Stimulated activated naive CD8-positive, alpha-beta T cell treated with anti-CD3 and anti-CD28 coated beads, Interleukin-15, amount 100 ng/mL, for 72 hours (primary cell): ENCODE data around the gene GRIA3.
A peak's percentile ranks its signal among the peaks of the same experiment; 100 is the strongest.

ENCODE experiments used
- ATAC-seq: fragments of 150-1000 bp; cut with Tn5 transposase; 2 replicates; pipeline ENCODE4 v1.10.0; 2021; ENCODE audit warnings: mild to moderate bottlenecking, moderate library complexity
- DNase-seq, 2 donors: peaks; one replicate each; pipeline ENCODE4 v3.0.0; 2021 to 2022
- H3K27ac Mint-ChIP-seq, 2 donors: one replicate each; pipeline ENCODE4 v1.8.0; 2022; ENCODE audit warnings: mild to moderate bottlenecking in 2 of 2, mixed read lengths in 2 of 2, moderate library complexity in 2 of 2
- H3K27me3 Mint-ChIP-seq: one replicate; pipeline ENCODE4 v1.8.0; 2022; ENCODE audit warnings: mixed read lengths
- H3K4me1 Mint-ChIP-seq: one replicate; pipeline ENCODE4 v1.8.0; 2022; ENCODE audit warnings: mild to moderate bottlenecking, mixed read lengths
- H3K4me3 Mint-ChIP-seq, 2 donors: one replicate each; pipeline ENCODE4 v1.8.0; 2022; ENCODE audit warnings: mild to moderate bottlenecking in 2 of 2, mixed read lengths in 2 of 2, moderate library complexity in 1 of 2
- H3K9me3 Mint-ChIP-seq, 2 donors: one replicate each; pipeline ENCODE4 v1.8.0; 2022; ENCODE audit warnings: mixed read lengths in 2 of 2

Gene GRIA3

GRCh38 chrX:123184866-123185276, 793 bp downstream of the GRIA3 start:
- H3K27me3 Mint-ChIP-seq = peaks cover 54% of the 10 kb centered on the region
- H3K9me3 Mint-ChIP-seq = no peaks in the 10 kb centered on the region
- no peak overlapping the region for H3K27ac Mint-ChIP-seq
- peak; percentile 20 for ATAC-seq
- peaks cover 9% of the 10 kb centered on the region for H3K4me1 Mint-ChIP-seq
- peak overlapping the region in 1 of 2 donors; percentile 13 for H3K4me3 Mint-ChIP-seq
- no peak for DNase-seq

- H3K9me3 Mint-ChIP-seq = no peaks in the 10 kb centered on the region
- no peak overlapping the region for H3K27ac Mint-ChIP-seq
- no peak for ATAC-seq
- peaks cover 9% of the 10 kb centered on the region for H3K4me1 Mint-ChIP-seq
- peaks cover 54% of the 10 kb centered on the region for H3K27me3 Mint-ChIP-seq
- H3K4me3 Mint-ChIP-seq = no peak overlapping the region
- DNase-seq = no peak
Observed at GRCh38 chrX:123185721-123186120, 1.6 kb downstream of the GRIA3 start.

- no peaks in the 10 kb centered on the region for H3K9me3 Mint-ChIP-seq
- H3K27me3 Mint-ChIP-seq = peaks cover 51% of the 10 kb centered on the region
- no peak overlapping the region for H3K27ac Mint-ChIP-seq
- no peak for DNase-seq
- no peak for ATAC-seq
- H3K4me1 Mint-ChIP-seq = peaks cover 9% of the 10 kb centered on the region
- no peak overlapping the region for H3K4me3 Mint-ChIP-seq
Observed at GRCh38 chrX:123186801-123187200, 2.7 kb downstream of the GRIA3 start.

GRCh38 chrX:123188081-123188480, 4.0 kb downstream of the GRIA3 start:
- ATAC-seq (no peak), DNase-seq (no peak)
- H3K27me3 Mint-ChIP-seq = peaks cover 38% of the 10 kb centered on the region
- no peak overlapping the region for H3K4me3 Mint-ChIP-seq
- H3K4me1 Mint-ChIP-seq = peaks cover 9% of the 10 kb centered on the region
- no peaks in the 10 kb centered on the region for H3K9me3 Mint-ChIP-seq
- no peak overlapping the region for H3K27ac Mint-ChIP-seq

- DNase-seq (no peak), ATAC-seq (no peak)
- Mint-ChIP-seq H3K4me1 (peaks cover 1% of the 10 kb centered on the region), H3K27me3 (peaks cover 25% of the 10 kb centered on the region), H3K4me3 (no peak overlapping the region), H3K9me3 (no peaks in the 10 kb centered on the region), H3K27ac (no peak overlapping the region)
Observed at GRCh38 chrX:123189338-123189737, 5.3 kb downstream of the GRIA3 start.

GRCh38 chrX:123190096-123190495, 6.0 kb downstream of the GRIA3 start:
- no peaks in the 10 kb centered on the region for H3K9me3 Mint-ChIP-seq
- peaks cover 18% of the 10 kb centered on the region for H3K27me3 Mint-ChIP-seq
- no peak for ATAC-seq
- DNase-seq = no peak
- no peaks in the 10 kb centered on the region for H3K4me1 Mint-ChIP-seq
- no peak overlapping the region for H3K27ac Mint-ChIP-seq
- H3K4me3 Mint-ChIP-seq = no peak overlapping the region

GRCh38 chrX:123193101-123193500, 9.0 kb downstream of the GRIA3 start:
- Mint-ChIP-seq H3K9me3 (no peaks in the 10 kb centered on the region), H3K27ac (no peak overlapping the region), H3K27me3 (no peaks in the 10 kb centered on the region), H3K4me1 (no peaks in the 10 kb centered on the region), H3K4me3 (no peak overlapping the region)
- no peak for ATAC-seq
- DNase-seq = no peak

GRCh38 chrX:123199338-123199737, 15.3 kb downstream of the GRIA3 start:
- H3K9me3 Mint-ChIP-seq = no peaks in the 10 kb centered on the region
- no peak overlapping the region for H3K27ac Mint-ChIP-seq
- H3K4me3 Mint-ChIP-seq = no peak overlapping the region
- no peaks in the 10 kb centered on the region for H3K27me3 Mint-ChIP-seq
- DNase-seq = no peak
- no peaks in the 10 kb centered on the region for H3K4me1 Mint-ChIP-seq
- ATAC-seq = no peak

- no peaks in the 10 kb centered on the region for H3K4me1 Mint-ChIP-seq
- no peak overlapping the region for H3K4me3 Mint-ChIP-seq
- no peaks in the 10 kb centered on the region for H3K9me3 Mint-ChIP-seq
- no peaks in the 10 kb centered on the region for H3K27me3 Mint-ChIP-seq
- no peak for DNase-seq
- no peak for ATAC-seq
- H3K27ac Mint-ChIP-seq = no peak overlapping the region
Observed at GRCh38 chrX:123201720-123202119, 17.6 kb downstream of the GRIA3 start.

GRCh38 chrX:123202523-123202922, 18.4 kb downstream of the GRIA3 start:
- no peaks in the 10 kb centered on the region for H3K9me3 Mint-ChIP-seq
- H3K27me3 Mint-ChIP-seq = no peaks in the 10 kb centered on the region
- H3K4me3 Mint-ChIP-seq = no peak overlapping the region
- no peaks in the 10 kb centered on the region for H3K4me1 Mint-ChIP-seq
- DNase-seq (no peak), ATAC-seq (no peak)
- no peak overlapping the region for H3K27ac Mint-ChIP-seq

GRCh38 chrX:123203772-123204171, 19.7 kb downstream of the GRIA3 start:
- ATAC-seq = no peak

GRCh38 chrX:123206176-123206575, 22.1 kb downstream of the GRIA3 start:
- no peak overlapping the region for H3K27ac Mint-ChIP-seq
- H3K27me3 Mint-ChIP-seq = no peaks in the 10 kb centered on the region
- DNase-seq (no peak), ATAC-seq (no peak)
- no peaks in the 10 kb centered on the region for H3K9me3 Mint-ChIP-seq
- H3K4me1 Mint-ChIP-seq = no peaks in the 10 kb centered on the region
- H3K4me3 Mint-ChIP-seq = no peak overlapping the region

More at GRCh38 chrX:123203772-123204171, 19.7 kb downstream of the GRIA3 start:
- H3K4me1 Mint-ChIP-seq = no peaks in the 10 kb centered on the region
- no peak for DNase-seq
- no peak overlapping the region for H3K4me3 Mint-ChIP-seq
- no peak overlapping the region for H3K27ac Mint-ChIP-seq
- no peaks in the 10 kb centered on the region for H3K9me3 Mint-ChIP-seq
- no peaks in the 10 kb centered on the region for H3K27me3 Mint-ChIP-seq

GRCh38 chrX:123210252-123210651, 26.2 kb downstream of the GRIA3 start:
- no peaks in the 10 kb centered on the region for H3K9me3 Mint-ChIP-seq
- ATAC-seq (no peak), DNase-seq (no peak)
- no peak overlapping the region for H3K4me3 Mint-ChIP-seq
- H3K4me1 Mint-ChIP-seq = no peaks in the 10 kb centered on the region
- no peak overlapping the region for H3K27ac Mint-ChIP-seq
- no peaks in the 10 kb centered on the region for H3K27me3 Mint-ChIP-seq

- no peak for ATAC-seq
- H3K9me3 Mint-ChIP-seq = no peaks in the 10 kb centered on the region
- no peaks in the 10 kb centered on the region for H3K27me3 Mint-ChIP-seq
- no peak overlapping the region for H3K27ac Mint-ChIP-seq
- no peaks in the 10 kb centered on the region for H3K4me1 Mint-ChIP-seq
- DNase-seq = no peak
- no peak overlapping the region for H3K4me3 Mint-ChIP-seq
Observed at GRCh38 chrX:123215397-123216089, 31.5 kb downstream of the GRIA3 start.

- H3K4me1 Mint-ChIP-seq = no peaks in the 10 kb centered on the region
- H3K4me3 Mint-ChIP-seq = no peak overlapping the region
- DNase-seq (no peak), ATAC-seq (no peak)
- no peaks in the 10 kb centered on the region for H3K9me3 Mint-ChIP-seq
- no peak overlapping the region for H3K27ac Mint-ChIP-seq
- H3K27me3 Mint-ChIP-seq = no peaks in the 10 kb centered on the region
Observed at GRCh38 chrX:123217077-123217476, 33.0 kb downstream of the GRIA3 start.

- H3K4me1 Mint-ChIP-seq = no peaks in the 10 kb centered on the region
- H3K9me3 Mint-ChIP-seq = no peaks in the 10 kb centered on the region
- H3K27me3 Mint-ChIP-seq = no peaks in the 10 kb centered on the region
- DNase-seq (no peak), ATAC-seq (no peak)
- H3K27ac Mint-ChIP-seq = no peak overlapping the region
- no peak overlapping the region for H3K4me3 Mint-ChIP-seq
Observed at GRCh38 chrX:123217728-123218127, 33.6 kb downstream of the GRIA3 start.

- no peaks in the 10 kb centered on the region for H3K4me1 Mint-ChIP-seq
- ATAC-seq (no peak), DNase-seq (no peak)
- no peaks in the 10 kb centered on the region for H3K9me3 Mint-ChIP-seq
- no peaks in the 10 kb centered on the region for H3K27me3 Mint-ChIP-seq
- no peak overlapping the region for H3K27ac Mint-ChIP-seq
- no peak overlapping the region for H3K4me3 Mint-ChIP-seq
Observed at GRCh38 chrX:123219916-123220315, 35.8 kb downstream of the GRIA3 start.
